Measurements from ENCODE around the gene WNK1. TPM values are rescaled to one million over a fixed set of nuclear protein-coding genes. Genes with fewer than 3 reads are reported as not detected.

Gene WNK1
- total RNA-seq, 4 donors from 2014 or later: 168 to 223 (median 204) TPM

DNA sequence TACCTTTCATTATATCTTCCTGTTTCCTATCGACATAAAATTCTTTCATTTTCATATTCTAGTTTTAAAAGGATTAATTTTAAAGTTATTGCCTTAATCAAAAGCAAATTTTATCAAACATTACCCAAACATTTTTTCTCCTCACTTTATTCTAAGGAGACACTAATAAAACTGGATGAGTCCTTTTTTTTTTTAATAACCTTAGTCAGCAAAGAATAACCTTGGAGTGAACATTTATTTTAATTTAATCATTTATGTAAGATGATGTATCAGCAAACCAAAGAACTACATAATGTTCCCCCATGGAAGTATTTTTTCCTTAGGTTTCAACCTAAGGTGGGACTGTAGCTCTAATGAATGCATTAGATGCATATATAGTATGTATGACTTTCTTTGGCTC lies 113.2 kb downstream of the WNK1 start:
- in situ Hi-C loops (cut with MboI; ENCODE audit: low sequenced_read_pairs in 4 of 4): no loop called here
- H3K36me3 ChIP-seq: peaks cover 0 to 90% of the 10 kb centered on the region in 2 donors
- H3K27ac ChIP-seq: no peak overlapping the region
- DNase-seq: no peak
- no peaks in the 10 kb centered on the region for H3K4me1 ChIP-seq
- intact Hi-C loops (cut with DNase I; ENCODE audit: low total_unique reads): no loop called here
- no peaks in the 10 kb centered on the region for H3K27me3 ChIP-seq
- TF ChIP-seq POLR2A (IDR thresholded peaks at IDR 0.05): no peak
- TF ChIP-seq, protein P1, sequence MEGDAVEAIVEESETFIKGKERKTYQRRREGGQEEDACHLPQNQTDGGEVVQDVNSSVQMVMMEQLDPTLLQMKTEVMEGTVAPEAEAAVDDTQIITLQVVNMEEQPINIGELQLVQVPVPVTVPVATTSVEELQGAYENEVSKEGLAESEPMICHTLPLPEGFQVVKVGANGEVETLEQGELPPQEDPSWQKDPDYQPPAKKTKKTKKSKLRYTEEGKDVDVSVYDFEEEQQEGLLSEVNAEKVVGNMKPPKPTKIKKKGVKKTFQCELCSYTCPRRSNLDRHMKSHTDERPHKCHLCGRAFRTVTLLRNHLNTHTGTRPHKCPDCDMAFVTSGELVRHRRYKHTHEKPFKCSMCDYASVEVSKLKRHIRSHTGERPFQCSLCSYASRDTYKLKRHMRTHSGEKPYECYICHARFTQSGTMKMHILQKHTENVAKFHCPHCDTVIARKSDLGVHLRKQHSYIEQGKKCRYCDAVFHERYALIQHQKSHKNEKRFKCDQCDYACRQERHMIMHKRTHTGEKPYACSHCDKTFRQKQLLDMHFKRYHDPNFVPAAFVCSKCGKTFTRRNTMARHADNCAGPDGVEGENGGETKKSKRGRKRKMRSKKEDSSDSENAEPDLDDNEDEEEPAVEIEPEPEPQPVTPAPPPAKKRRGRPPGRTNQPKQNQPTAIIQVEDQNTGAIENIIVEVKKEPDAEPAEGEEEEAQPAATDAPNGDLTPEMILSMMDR (IDR thresholded peaks at IDR 0.05 in 4 of 5, conservative IDR thresholded peaks at IDR 0.05 in 1 of 5): no peak
- no peaks in the 10 kb centered on the region for H3K9me3 ChIP-seq
- H3K4me3 ChIP-seq: no peak overlapping the region
- no peak for ATAC-seq

DNA sequence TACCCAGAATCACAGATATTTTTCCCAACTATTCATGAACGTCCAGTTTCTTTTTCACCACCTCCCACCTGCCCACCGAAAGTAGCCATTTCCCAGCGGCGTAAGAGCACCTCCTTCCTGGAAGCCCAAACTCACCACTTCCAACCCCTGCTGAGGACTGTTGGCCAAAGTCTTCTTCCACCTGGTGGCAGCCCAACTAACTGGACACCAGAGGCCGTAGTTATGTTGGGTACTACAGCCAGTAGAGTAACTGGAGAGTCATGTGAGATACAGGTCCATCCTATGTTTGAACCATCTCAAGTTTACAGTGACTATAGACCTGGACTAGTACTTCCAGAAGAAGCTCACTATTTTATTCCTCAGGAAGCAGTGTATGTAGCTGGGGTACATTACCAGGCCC lies 115.5 kb downstream of the WNK1 start:
- Histone ChIP-seq H3K4me3 (no peak overlapping the region), H3K36me3 (peaks cover 0 to 91% of the 10 kb centered on the region in 2 donors), H3K27me3 (no peaks in the 10 kb centered on the region), H3K9me3 (no peaks in the 10 kb centered on the region), H3K4me1 (no peaks in the 10 kb centered on the region), H3K27ac (no peak overlapping the region)
- in situ Hi-C loops (cut with MboI; ENCODE audit: low sequenced_read_pairs in 4 of 4) (no loop called here), intact Hi-C loops (cut with DNase I; ENCODE audit: low total_unique reads) (loop anchor here (2.0 kb wide), 1 partner anchor 51 kb away; no protein-coding TSS in a partner anchor)
- ATAC-seq: peak; percentile 39 to 56
- TF ChIP-seq, protein P1 (IDR thresholded peaks at IDR 0.05 in 4 of 5, conservative IDR thresholded peaks at IDR 0.05 in 1 of 5): no peak
- no peak for TF ChIP-seq POLR2A (IDR thresholded peaks at IDR 0.05)
- DNase-seq: no peak

DNA sequence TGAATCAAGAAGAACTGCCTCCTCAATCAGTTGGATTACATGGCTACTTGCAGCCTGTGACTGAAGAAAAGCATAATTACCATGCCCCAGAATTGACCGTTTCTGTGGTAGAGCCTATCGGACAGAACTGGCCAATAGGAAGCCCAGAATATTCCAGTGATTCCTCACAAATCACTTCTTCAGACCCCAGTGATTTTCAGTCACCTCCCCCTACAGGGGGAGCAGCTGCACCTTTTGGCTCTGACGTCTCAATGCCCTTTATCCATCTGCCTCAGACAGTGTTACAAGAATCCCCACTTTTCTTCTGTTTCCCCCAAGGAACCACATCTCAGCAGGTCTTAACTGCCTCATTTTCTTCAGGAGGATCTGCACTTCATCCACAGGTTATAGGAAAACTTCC lies 116.3 kb downstream of the WNK1 start:
- Histone ChIP-seq H3K4me3 (no peak overlapping the region), H3K4me1 (peaks cover 3 to 5% of the 10 kb centered on the region in 2 donors), H3K36me3 (peaks cover 0 to 83% of the 10 kb centered on the region in 2 donors), H3K27ac (no peak overlapping the region), H3K27me3 (no peaks in the 10 kb centered on the region), H3K9me3 (no peaks in the 10 kb centered on the region)
- no peak for DNase-seq
- intact Hi-C loops (cut with DNase I; ENCODE audit: low total_unique reads): loop anchor here (2.0 kb wide), 1 partner anchor 52 kb away; no protein-coding TSS in a partner anchor
- TF ChIP-seq, protein P1 (IDR thresholded peaks at IDR 0.05 in 4 of 5, conservative IDR thresholded peaks at IDR 0.05 in 1 of 5): peak in 1 of 5 experiments; percentile 17
- TF ChIP-seq POLR2A (IDR thresholded peaks at IDR 0.05): no peak
- no peak for ATAC-seq
- in situ Hi-C loops (cut with MboI; ENCODE audit: low sequenced_read_pairs in 4 of 4): no loop called here

DNA sequence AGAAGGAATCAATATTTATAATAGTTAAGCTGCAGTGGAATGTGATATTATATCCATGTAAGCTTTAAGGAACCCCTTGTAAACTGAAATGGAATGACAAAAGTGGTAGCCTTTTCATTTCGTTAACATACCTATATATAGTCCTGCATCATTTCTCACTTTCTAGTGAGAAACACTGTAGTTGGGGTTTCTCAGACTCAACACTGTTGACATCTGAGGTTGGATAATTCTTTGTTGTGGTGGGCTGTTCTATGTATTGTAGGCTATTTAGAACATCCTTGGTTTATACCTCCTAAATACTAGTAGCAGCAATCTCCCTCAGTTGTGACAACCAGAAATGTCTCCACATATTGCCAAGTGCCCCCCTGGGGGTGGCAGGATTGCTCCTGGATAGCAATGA lies 118.0 kb downstream of the WNK1 start:
- intact Hi-C loops (cut with DNase I; ENCODE audit: low total_unique reads): no loop called here
- no peak for DNase-seq
- Histone ChIP-seq H3K27ac (no peak overlapping the region), H3K4me3 (no peak overlapping the region), H3K36me3 (peaks cover 0 to 68% of the 10 kb centered on the region in 2 donors), H3K4me1 (peaks cover 5 to 9% of the 10 kb centered on the region in 2 donors), H3K27me3 (no peaks in the 10 kb centered on the region), H3K9me3 (no peaks in the 10 kb centered on the region)
- no peak for ATAC-seq
- TF ChIP-seq, protein P1 (IDR thresholded peaks at IDR 0.05 in 4 of 5, conservative IDR thresholded peaks at IDR 0.05 in 1 of 5): no peak
- TF ChIP-seq POLR2A (IDR thresholded peaks at IDR 0.05): no peak
- in situ Hi-C loops (cut with MboI; ENCODE audit: low sequenced_read_pairs in 4 of 4): no loop called here

DNA sequence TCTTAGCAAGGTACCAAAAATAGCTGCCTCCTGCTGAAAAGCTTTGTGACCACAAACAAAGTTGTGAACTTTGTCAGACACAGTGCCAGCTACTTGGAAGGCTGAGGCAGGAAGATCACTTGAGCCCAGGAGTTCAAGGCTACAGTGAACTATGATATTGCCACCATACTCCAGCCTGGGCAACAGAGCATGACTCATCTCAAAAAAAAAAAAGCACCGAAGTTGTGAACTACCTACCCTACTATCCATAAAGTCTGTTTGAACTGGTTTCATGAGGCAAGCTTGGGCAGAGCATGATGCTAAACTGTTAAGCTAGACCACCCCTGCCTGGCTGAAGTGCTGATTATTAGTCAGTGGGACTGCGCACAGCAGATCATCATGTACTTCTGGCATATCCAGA lies 121.6 kb downstream of the WNK1 start:
- intact Hi-C loops (cut with DNase I; ENCODE audit: low total_unique reads) (no loop called here), in situ Hi-C loops (cut with MboI; ENCODE audit: low sequenced_read_pairs in 4 of 4) (no loop called here)
- Histone ChIP-seq H3K4me3 (no peak overlapping the region), H3K27ac (peak overlapping the region; percentile 57 to 66 (median 60)), H3K36me3 (peaks cover under 1 to 50% of the 10 kb centered on the region in 2 donors), H3K4me1 (peaks cover 5 to 9% of the 10 kb centered on the region in 2 donors), H3K27me3 (no peaks in the 10 kb centered on the region), H3K9me3 (no peaks in the 10 kb centered on the region)
- DNase-seq: no peak
- ATAC-seq: peak; percentile 65 to 75
- TF ChIP-seq, protein P1 (IDR thresholded peaks at IDR 0.05 in 4 of 5, conservative IDR thresholded peaks at IDR 0.05 in 1 of 5): no peak
- TF ChIP-seq POLR2A (IDR thresholded peaks at IDR 0.05): no peak

Measured in gastrocnemius medialis (tissue), 4 donors.